OCI-LY7 (cell line): ENCODE data around the gene NCAM1. TPM values are rescaled to one million over a fixed set of nuclear protein-coding genes. Genes with fewer than 3 reads are reported as not detected.
A peak's percentile ranks its signal among the peaks of the same experiment; 100 is the strongest.

Experiments used
- BruUV-seq: library from RNA; stranded (reverse); fragments of 400-500 nt; replicated peaks from 2 replicates; lab custom pipeline; 2021; lab: Mats Ljungman, UMichigan
- CTCF ChIA-PET: fragments of 300-600 bp; sonication (Branson Sonifier 250); formaldehyde crosslinking; loops from one replicate; lab custom pipeline; 2022; ENCODE audit warnings: antibody characterized with exemption; ENCODE audit not compliant: unreplicated experiment; lab: Charles Lee
- POLR2A ChIA-PET: fragments of 300-600 bp; sonication (Branson Sonifier 250); formaldehyde crosslinking; loops from one replicate; lab custom pipeline; 2022; ENCODE audit warnings: antibody characterized with exemption; lab: Charles Lee
- DNase-seq: peaks from one replicate; pipeline ENCODE4 v3.0.0-alpha.2; 2015; ENCODE audit warnings: low spot score
- H2AFZ ChIP-seq: fragments of 200-600 bp; sonication (generic), shearing (Covaris generic); 2 replicates; pipeline ENCODE4 v1.6.1; 2014; ENCODE audit warnings: mild to moderate bottlenecking, antibody characterized with exemption, low read length, moderate library complexity
- H3K27ac ChIP-seq: fragments of 200-600 bp; sonication (generic); 2 replicates; pipeline ENCODE4 v1.5.1; 2014; ENCODE audit warnings: mixed run types, low read depth, mild to moderate bottlenecking, moderate library complexity, low read length, inconsistent platforms; ENCODE audit not compliant: poor library complexity, severe bottlenecking
- H3K36me3 ChIP-seq: fragments of 200-600 bp; sonication (generic); 2 replicates; pipeline ENCODE4 v1.6.1; 2014; ENCODE audit warnings: mild to moderate bottlenecking, antibody characterized with exemption, low read length, moderate library complexity, mixed read lengths; ENCODE audit not compliant: insufficient read depth
- H3K4me1 ChIP-seq: fragments of 200-600 bp; sonication (generic); 2 replicates; pipeline ENCODE4 v1.5.1; 2014; ENCODE audit warnings: mild to moderate bottlenecking, low read length; ENCODE audit not compliant: insufficient read depth, poor library complexity, severe bottlenecking
- H3K4me2 ChIP-seq: fragments of 200-600 bp; sonication (generic); 2 replicates; pipeline ENCODE4 v1.6.1; 2014; ENCODE audit warnings: mild to moderate bottlenecking, low read length
- H3K4me3 ChIP-seq: fragments of 200-600 bp; sonication (generic); 2 replicates; pipeline ENCODE4 v1.5.1; 2014; ENCODE audit warnings: mild to moderate bottlenecking, low read depth, low read length; ENCODE audit not compliant: poor library complexity, severe bottlenecking
- H3K79me2 ChIP-seq: fragments of 200-600 bp; sonication (generic); 2 replicates; pipeline ENCODE4 v1.6.1; 2016; ENCODE audit warnings: low read depth, mild to moderate bottlenecking, low read length, moderate library complexity, mixed read lengths; ENCODE audit not compliant: insufficient read depth
- H3K9me2 ChIP-seq: fragments of 200-600 bp; sonication (generic); 2 replicates; pipeline ENCODE4 v1.6.1; 2016; ENCODE audit warnings: mild to moderate bottlenecking, low read length, mixed read lengths; ENCODE audit not compliant: insufficient read depth
- H3K9me3 ChIP-seq: fragments of 200-600 bp; sonication (generic); 2 replicates; pipeline ENCODE4 v1.6.1; 2014; ENCODE audit warnings: mild to moderate bottlenecking, mixed run types, low read length, mixed read lengths
- H4K20me1 ChIP-seq: fragments of 200-600 bp; sonication (generic); 2 replicates; pipeline ENCODE4 v1.6.1; 2014; ENCODE audit warnings: mild to moderate bottlenecking, antibody characterized with exemption, low read length, moderate library complexity, mixed read lengths; ENCODE audit not compliant: insufficient read depth
- CTCF ChIP-seq: fragments of 200-600 bp; sonication (generic); conservative IDR thresholded peaks from 2 replicates; pipeline ENCODE4 v1.5.1; 2014; ENCODE audit warnings: mild to moderate bottlenecking, antibody characterized with exemption, low read length, moderate library complexity, mixed read lengths
- EZH2phosphoT487 ChIP-seq: fragments of 200-600 bp; sonication (generic); IDR thresholded peaks from 2 replicates; pipeline ENCODE4 v1.6.1; 2018; ENCODE audit warnings: low read depth, borderline replicate concordance, mild to moderate bottlenecking, mixed run types, antibody characterized with exemption, low read length, moderate library complexity, mixed read lengths
- intact Hi-C: fragments of 100-400 bp; cut with micrococcal nuclease; formaldehyde crosslinking; loops from one replicate; pipeline ENCODE4 v1.10.0; 2022; ENCODE audit not compliant: unreplicated experiment
- total RNA-seq, 2 experiments: library from RNA; depleted of rRNA in 1 of 2; stranded (reverse); fragments of >200 nt in 1 of 2; shearing (Covaris generic) in 1 of 2; gene quantifications; 2 replicates each; pipeline ENCODE4 v1.2.3, GENCODE V29; 2014 to 2022

Gene NCAM1
- total RNA-seq, 2 experiments from 2014 or later, result not detected

GRCh38 chr11:113304916-113305315 is 343.7 kb downstream of the NCAM1 start:
- Histone ChIP-seq H3K9me3 (no peaks in the 10 kb centered on the region), H3K79me2 (no peaks in the 10 kb centered on the region), H3K9me2 (no peaks in the 10 kb centered on the region), H3K4me3 (no peak overlapping the region), H3K4me2 (no peak overlapping the region), H4K20me1 (no peaks in the 10 kb centered on the region), H3K4me1 (no peaks in the 10 kb centered on the region), H3K36me3 (no peaks in the 10 kb centered on the region), H2AFZ (no peak overlapping the region), H3K27ac (no peak overlapping the region)
- intact Hi-C loops, result loop anchor here (1.0 to 5.0 kb wide), 4 partner anchors 228 to 958 kb away; no protein-coding TSS in a partner anchor
- TF ChIP-seq CTCF (no peak), EZH2phosphoT487 (no peak)
- ChIA-PET CTCF (no interaction called here), POLR2A (interaction anchor here (0.6 kb wide), 1 partner anchor 1019 kb away, joined by 3 read pairs; no protein-coding TSS in a partner anchor)
- no TSS peak for BruUV-seq
- no peak for DNase-seq

GRCh38 chr11:113305440-113306336 is 344.5 kb downstream of the NCAM1 start:
- CTCF ChIA-PET, result interaction anchor here (0.9 kb wide), 1 partner anchor 226 kb away, joined by 3 read pairs; no protein-coding TSS in a partner anchor
- H4K20me1 ChIP-seq, result no peaks in the 10 kb centered on the region
- H3K9me3 ChIP-seq, result no peaks in the 10 kb centered on the region
- intact Hi-C loops, result loop anchor here (1.0 to 5.0 kb wide), 4 partner anchors 227 to 957 kb away; no protein-coding TSS in a partner anchor
- no peaks in the 10 kb centered on the region for H3K79me2 ChIP-seq
- H2AFZ ChIP-seq, result no peak overlapping the region
- no peaks in the 10 kb centered on the region for H3K4me1 ChIP-seq
- no TSS peak for BruUV-seq
- H3K4me2 ChIP-seq, result no peak overlapping the region
- no peak overlapping the region for H3K4me3 ChIP-seq
- DNase-seq, result peak; percentile 53
- no peaks in the 10 kb centered on the region for H3K36me3 ChIP-seq
- TF ChIP-seq EZH2phosphoT487 (no peak), CTCF (peak; percentile 89)
- no peaks in the 10 kb centered on the region for H3K9me2 ChIP-seq
- POLR2A ChIA-PET, result interaction anchor here (0.5 to 0.6 kb wide), 2 partner anchors 555 to 1020 kb away, joined by 3 read pairs; no protein-coding TSS in a partner anchor
- H3K27ac ChIP-seq, result no peak overlapping the region
